Upper lobe of left lung (tissue), 4 donors: Measurements from ENCODE around the gene MIGA1.
"Not testable (repeated sequence)": the region's sequence is repeated elsewhere in the genome, so short reads cannot be mapped to it uniquely, and the experiment has no call there.

Source experiments
- CTCF ChIP-seq, 6 experiments: fragments of 450-650 bp in 4 of 6; fragments of 200-600 bp in 2 of 6; sonication (generic) in 2 of 6; IDR thresholded peaks; one replicate each; pipeline ENCODE4 v1.5.1; 2016 to 2019; ENCODE audit warnings: antibody characterized with exemption in 6 of 6
- EP300 ChIP-seq, 4 donors: sonication (generic); formaldehyde crosslinking; IDR thresholded peaks; one replicate each; pipeline ENCODE4 v1.5.1; 2017; ENCODE audit warnings: antibody characterized with exemption in 4 of 4, control low read depth in 2 of 4
- POLR2A ChIP-seq, 4 donors: fragments of 450-650 bp; IDR thresholded peaks; one replicate each; pipeline ENCODE4 v1.5.1; 2016 to 2017; ENCODE audit warnings: antibody characterized with exemption in 4 of 4, mild to moderate bottlenecking in 2 of 4
- POLR2AphosphoS5 ChIP-seq, 2 donors: sonication (generic); formaldehyde crosslinking; IDR thresholded peaks; one replicate each; pipeline ENCODE4 v1.5.1; 2017; ENCODE audit warnings: antibody characterized with exemption in 2 of 2

DNA sequence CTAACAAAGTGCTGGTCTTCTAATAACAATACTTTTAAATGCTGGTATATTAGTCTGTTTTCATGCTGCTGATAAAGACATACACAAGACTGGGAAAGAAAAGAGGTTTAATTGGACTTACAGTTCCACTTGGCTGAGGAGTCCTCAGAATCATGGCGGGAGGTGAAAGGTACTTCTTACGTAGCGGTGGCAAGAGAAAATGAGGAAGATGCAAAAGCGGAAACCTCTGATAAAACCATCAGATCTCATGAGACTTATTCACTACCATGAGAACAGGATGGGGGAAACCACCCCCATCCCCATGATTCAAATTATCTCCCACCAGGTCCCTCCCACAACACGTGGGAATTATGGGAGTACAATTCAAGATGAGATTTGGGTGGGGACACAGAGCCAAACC lies 139.5 kb downstream of the MIGA1 start:
- not testable (repeated sequence) for TF ChIP-seq CTCF, POLR2A, POLR2AphosphoS5, EP300 (IDR thresholded peaks at IDR 0.05)
